ENCODE data around the gene COPS4.
"Not testable (repeated sequence)": the region's sequence is repeated elsewhere in the genome, so short reads cannot be mapped to it uniquely, and the experiment has no call there.

Gene COPS4

DNA sequence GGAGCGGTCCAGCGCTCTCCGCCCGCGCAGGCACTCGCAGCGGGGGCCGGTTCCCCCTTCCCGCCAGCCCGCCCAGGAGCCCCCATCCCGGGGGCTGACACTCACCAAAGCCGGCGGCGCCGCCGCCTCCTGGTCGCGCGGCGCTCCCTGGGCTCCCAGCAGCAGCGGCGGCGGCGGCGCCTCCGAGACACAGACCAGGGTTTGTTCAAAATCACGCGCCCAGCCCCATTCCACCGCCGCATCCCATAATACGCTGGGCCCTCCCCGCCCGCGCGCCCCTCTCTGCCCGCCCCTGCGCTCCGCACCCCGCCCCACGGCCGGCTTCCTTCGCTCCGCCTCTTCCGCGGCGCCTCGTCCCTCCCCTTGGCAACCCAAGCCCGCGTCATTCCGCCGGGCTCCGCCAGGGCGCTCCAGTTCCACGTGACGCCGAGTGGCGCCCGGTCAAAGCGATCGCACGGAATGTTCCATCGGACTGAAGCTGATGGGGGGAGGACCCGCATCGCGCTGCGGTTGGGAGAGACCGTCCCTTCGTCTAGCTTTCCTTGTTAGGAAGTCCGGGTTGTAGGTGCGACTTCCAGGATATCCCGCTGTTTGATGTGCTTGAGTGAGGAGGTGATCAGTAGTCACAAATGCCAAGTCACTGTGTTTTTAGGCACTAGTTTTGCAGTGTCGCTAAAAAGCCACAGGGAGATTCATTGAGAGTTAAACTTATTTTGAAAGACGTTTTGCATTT lies 22.1 kb upstream of the COPS4 start:
- no peak for TF ChIP-seq ZNF274 (IDR thresholded peaks at IDR 0.05; ENCODE audit: low read depth, low read length)
- peak overlapping the region; percentile 76 for H3K4me3 ChIP-seq (ENCODE audit: low read length)

DNA sequence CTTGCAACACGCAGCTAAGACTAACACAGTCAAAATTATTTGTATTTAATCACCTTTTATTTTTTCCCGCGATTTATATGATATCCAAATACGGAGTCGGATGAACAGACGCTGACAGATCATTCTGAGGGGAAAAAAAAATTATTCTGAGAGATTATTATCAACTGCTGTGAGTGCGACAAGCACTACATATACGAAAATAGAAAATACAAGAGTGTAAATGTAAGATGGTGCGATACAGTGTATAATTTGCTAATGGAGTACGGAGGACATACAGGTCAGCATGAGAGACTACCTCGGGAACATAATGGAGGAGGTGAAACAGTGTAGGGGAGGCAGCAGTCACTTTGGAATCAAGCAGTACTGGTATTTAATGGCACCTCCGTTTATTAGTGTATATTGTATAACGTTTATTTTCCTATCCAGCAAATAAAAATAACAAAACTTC lies 21.5 kb upstream of the COPS4 start:
- TF ChIP-seq ZNF274 (IDR thresholded peaks at IDR 0.05; ENCODE audit: low read depth, low read length), result no peak
- peak overlapping the region; percentile 75 for H3K4me3 ChIP-seq (ENCODE audit: low read length)

DNA sequence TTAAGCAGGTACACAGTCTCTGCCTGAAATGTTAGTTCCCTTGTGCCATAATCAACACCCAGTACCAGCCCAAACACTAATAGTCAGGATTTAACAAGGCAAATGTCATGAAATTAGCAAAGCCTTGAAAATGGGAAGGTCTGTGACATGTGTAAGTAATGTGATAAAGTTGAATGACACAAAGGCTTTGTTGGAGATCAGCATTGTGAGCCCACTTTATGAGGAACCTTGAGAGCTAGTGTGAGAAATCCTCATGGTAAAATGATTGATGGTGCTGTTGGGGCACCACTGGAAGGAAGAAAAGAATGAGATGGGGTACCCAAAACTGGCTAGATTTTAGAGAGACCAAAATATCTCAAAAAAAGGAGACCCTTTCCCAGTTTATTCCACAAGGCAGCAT lies 21.1 kb upstream of the COPS4 start:
- no peak overlapping the region for H3K4me3 ChIP-seq (ENCODE audit: low read length)
- TF ChIP-seq ZNF274 (IDR thresholded peaks at IDR 0.05; ENCODE audit: low read depth, low read length), result no peak

GRCh38 chr4:83019794-83020494 lies 15.0 kb upstream of the COPS4 start:
- TF ChIP-seq ZNF274 (IDR thresholded peaks at IDR 0.05; ENCODE audit: low read depth, low read length), result no peak
- H3K4me3 ChIP-seq (ENCODE audit: low read length), result no peak overlapping the region

DNA sequence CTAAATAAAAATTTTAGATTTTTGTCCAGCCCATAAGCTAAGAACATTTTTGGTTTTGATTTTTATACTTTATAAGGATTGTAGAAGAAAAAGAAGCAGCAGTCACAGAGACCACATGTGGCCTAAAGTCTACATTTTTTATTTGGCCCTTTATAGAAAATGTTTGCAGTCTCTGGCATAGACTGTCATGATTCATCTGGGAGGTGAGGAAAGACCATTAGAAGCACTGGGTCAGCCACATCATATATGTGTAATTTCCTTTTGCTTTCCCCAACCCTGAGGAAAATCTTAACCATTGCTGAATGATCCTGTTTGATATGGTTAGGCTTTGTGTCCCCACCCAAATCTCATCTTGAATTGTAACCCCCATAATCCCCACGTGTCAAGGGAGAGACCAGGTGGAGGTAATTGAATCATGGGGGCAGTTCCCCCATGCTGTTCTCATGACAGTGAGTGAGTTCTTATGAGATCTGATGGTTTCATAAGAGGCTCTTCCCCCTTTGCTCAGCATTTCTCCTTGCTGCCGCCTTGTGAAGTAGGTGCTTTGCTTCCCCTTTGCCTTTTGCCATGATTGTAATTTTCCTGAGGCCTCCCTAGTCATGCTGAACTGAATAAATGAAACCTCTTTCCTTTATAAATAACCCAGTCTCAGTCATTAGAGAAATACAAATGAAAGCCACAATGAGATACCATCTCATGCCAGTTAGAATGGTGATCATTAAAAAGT lies 12.1 kb upstream of the COPS4 start:
- no peak overlapping the region for H3K4me3 ChIP-seq (ENCODE audit: low read length)
- no peak for TF ChIP-seq ZNF274 (IDR thresholded peaks at IDR 0.05; ENCODE audit: low read depth, low read length)

GRCh38 chr4:83023599-83023998 lies 11.4 kb upstream of the COPS4 start:
- H3K4me3 ChIP-seq (ENCODE audit: low read length), result not testable (repeated sequence)

DNA sequence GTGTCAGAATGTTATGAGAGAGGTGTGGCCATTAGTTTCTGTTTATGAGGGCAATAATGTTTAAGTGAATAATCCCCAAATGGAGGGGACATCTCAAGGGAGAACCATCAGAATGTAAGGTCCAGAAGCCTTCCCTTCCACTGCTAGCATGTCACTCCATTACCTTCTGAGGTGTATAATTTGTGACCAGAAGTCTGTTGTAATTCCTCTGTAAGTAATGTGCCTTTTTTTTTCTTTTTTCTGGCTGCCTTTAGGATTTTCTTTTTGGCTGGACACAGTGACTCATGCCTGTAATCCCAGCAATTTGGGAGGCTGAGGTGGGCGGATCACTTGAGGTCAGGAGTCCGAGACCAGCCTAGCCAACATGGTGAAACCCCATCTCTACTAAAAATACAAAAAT lies 10.8 kb upstream of the COPS4 start:
- H3K4me3 ChIP-seq (ENCODE audit: low read length), result no peak overlapping the region
- TF ChIP-seq ZNF274 (IDR thresholded peaks at IDR 0.05; ENCODE audit: low read depth, low read length), result no peak

GRCh38 chr4:83025563-83025962 lies 9.4 kb upstream of the COPS4 start:
- no peak overlapping the region for H3K4me3 ChIP-seq (ENCODE audit: low read length)
- no peak for TF ChIP-seq ZNF274 (IDR thresholded peaks at IDR 0.05; ENCODE audit: low read depth, low read length)

DNA sequence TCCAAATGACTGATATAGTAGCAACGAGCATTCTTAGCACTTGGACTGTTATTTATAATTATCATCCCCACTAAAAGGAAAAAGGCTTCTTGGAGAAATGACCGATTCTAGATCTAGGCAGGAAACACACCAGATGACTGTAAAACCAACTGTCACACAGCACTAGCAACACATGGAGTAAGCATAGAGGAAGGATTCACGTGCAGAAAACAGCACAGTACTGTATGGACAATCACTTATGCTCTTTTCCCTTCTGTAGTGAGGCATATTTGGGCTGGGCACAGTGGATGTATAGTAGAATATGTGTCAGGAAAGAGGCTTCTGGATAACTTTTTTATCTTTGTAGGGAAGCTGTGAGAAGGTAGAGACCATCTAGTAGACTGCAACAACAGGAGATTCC lies 6.0 kb upstream of the COPS4 start:
- no peak overlapping the region for H3K4me3 ChIP-seq (ENCODE audit: low read length)
- no peak for TF ChIP-seq ZNF274 (IDR thresholded peaks at IDR 0.05; ENCODE audit: low read depth, low read length)

- no peak for TF ChIP-seq ZNF274 (IDR thresholded peaks at IDR 0.05; ENCODE audit: low read depth, low read length)
- no peak overlapping the region for H3K4me3 ChIP-seq (ENCODE audit: low read length)
Measured at GRCh38 chr4:83029688-83030087, 5.3 kb upstream of the COPS4 start.

DNA sequence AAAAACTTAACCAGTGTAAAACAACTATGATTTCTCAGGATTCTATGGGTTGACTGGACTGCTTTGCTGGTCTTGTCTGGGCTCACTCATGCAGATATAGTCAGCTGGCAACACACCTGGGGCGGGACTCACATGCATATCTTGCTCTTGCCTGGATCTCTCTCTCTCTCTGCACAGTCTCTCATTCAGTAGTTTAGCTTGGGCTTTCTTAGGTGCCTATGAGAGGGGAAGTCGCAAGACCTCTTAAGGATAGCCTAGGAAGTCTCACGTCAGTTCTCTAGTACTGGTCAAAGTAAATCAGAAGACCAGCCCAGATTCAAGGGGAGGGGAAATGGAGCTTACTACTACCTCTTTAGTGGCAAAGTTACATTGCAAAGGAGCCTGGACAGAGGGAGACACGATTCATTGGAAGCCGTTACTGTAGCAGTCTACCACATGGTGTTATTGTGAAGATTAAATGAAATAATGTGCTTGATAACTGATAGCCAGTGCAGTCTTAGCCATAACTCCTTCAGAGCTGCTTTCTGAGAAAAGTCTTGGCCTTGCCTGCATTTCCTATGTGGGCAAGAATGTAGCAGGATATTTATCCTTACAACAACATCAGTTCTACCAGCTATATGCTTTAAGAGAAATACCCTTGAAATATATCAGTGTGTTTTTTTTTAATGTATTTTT lies 2.1 kb downstream of the COPS4 start:
- no peak for TF ChIP-seq ZNF274 (IDR thresholded peaks at IDR 0.05; ENCODE audit: low read depth, low read length)
- H3K4me3 ChIP-seq (ENCODE audit: low read length), result peak overlapping the region; percentile 2; the same call in 1 of the 2 replicates

GRCh38 chr4:83040269-83040668 lies 5.3 kb downstream of the COPS4 start:
- H3K4me3 ChIP-seq (ENCODE audit: low read length), result no peak overlapping the region
- TF ChIP-seq ZNF274 (IDR thresholded peaks at IDR 0.05; ENCODE audit: low read depth, low read length), result no peak

DNA sequence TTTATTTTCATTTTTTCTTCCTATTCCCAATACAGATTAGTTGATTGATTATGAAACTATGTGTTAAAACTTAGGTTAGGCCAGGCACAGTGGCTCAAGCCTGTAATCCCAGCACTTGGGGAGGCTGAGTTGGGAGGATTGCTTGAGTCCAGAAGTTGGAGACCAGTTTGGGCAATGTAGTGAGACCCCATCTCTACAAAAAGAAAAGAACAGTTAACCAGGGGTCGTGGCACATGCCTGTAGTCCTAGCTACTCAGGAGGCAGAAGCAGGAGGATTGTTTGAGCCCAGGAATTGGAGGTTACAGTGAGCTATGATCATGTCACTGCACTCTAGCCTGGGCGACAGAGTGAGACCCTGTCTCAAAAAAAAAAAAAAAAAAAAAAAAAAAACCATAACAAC lies 8.2 kb downstream of the COPS4 start:
- H3K4me3 ChIP-seq (ENCODE audit: low read length), result not testable (repeated sequence)

GRCh38 chr4:83043801-83044407 lies 8.9 kb downstream of the COPS4 start:
- H3K4me3 ChIP-seq (ENCODE audit: low read length), result no peak overlapping the region
- no peak for TF ChIP-seq ZNF274 (IDR thresholded peaks at IDR 0.05; ENCODE audit: low read depth, low read length)
